B cell (primary cell): ENCODE measurements around the gene WWP2. TPM values are rescaled to one million over a fixed set of nuclear protein-coding genes. Genes with fewer than 3 reads are reported as not detected.

ENCODE experiments used
- ATAC-seq: fragments of 200-7000 bp; cut with Tn5 transposase; one replicate; pipeline ENCODE4 v1.10.0; 2021; ENCODE audit warnings: low read depth, mild to moderate bottlenecking, moderate number of reproducible peaks, moderate library complexity
- CTCF ChIA-PET: fragments of 350-600 bp; sonication (Branson Sonifier 250); formaldehyde crosslinking; loops from one replicate; lab custom pipeline; 2021; ENCODE audit warnings: antibody characterized with exemption, inconsistent platforms; lab: Charles Lee
- POLR2A ChIA-PET: fragments of 350-600 bp; sonication (Branson Sonifier 250); formaldehyde crosslinking; loops from one replicate; lab custom pipeline; 2021; ENCODE audit warnings: antibody characterized with exemption; lab: Charles Lee
- DNase-seq: peaks from one replicate; pipeline ENCODE4 v3.0.0; 2013
- H2AFZ ChIP-seq: 2 replicates; pipeline ENCODE4 v1.6.1; 2012; ENCODE audit warnings: mild to moderate bottlenecking, low read depth, low read length; ENCODE audit not compliant: insufficient read depth, poor library complexity, severe bottlenecking
- H3K27ac ChIP-seq, 2 donors: 1 replicate in 1 of 2; 2 replicates in 1 of 2; pipeline ENCODE4 v1.5.1; 2012 to 2013; ENCODE audit warnings: low read length in 2 of 2, mild to moderate bottlenecking in 2 of 2, moderate library complexity in 1 of 2
- H3K27me3 ChIP-seq, 4 experiments: fragments of 200-600 bp in 1 of 4; sonication (generic) in 1 of 4; replicated peaks in 1 of 4; 1 replicate in 2 of 4; 2 replicates in 2 of 4; pipeline versions ENCODE4 v1.6.1 to v1.7.0; 2013 to 2016; ENCODE audit warnings: low read length in 3 of 4, mild to moderate bottlenecking in 2 of 4, mixed read lengths in 1 of 4, moderate library complexity in 1 of 4; ENCODE audit not compliant: insufficient read depth in 4 of 4, control insufficient read depth in 3 of 4; ENCODE audit errors: control extremely low read depth in 1 of 4
- H3K36me3 ChIP-seq, 2 experiments: replicated peaks in 1 of 2; 1 replicate in 1 of 2; 2 replicates in 1 of 2; pipeline versions ENCODE4 v1.6.1 to v1.7.1; 2013; ENCODE audit warnings: low read length in 1 of 2; ENCODE audit not compliant: insufficient read depth in 2 of 2, control insufficient read depth in 1 of 2; ENCODE audit errors: control extremely low read depth in 1 of 2, extremely low read depth in 1 of 2
- H3K4me1 ChIP-seq, 2 donors: fragments of 200-600 bp in 1 of 2; sonication (generic) in 1 of 2; 1 replicate in 1 of 2; 2 replicates in 1 of 2; pipeline versions ENCODE4 v1.5.1 to v1.6.1; 2013 to 2017; ENCODE audit warnings: low read length in 2 of 2; ENCODE audit not compliant: control insufficient read depth in 2 of 2, insufficient read depth in 2 of 2
- H3K4me2 ChIP-seq: replicated peaks from 2 replicates; pipeline ENCODE3; 2012; ENCODE audit warnings: mild to moderate bottlenecking, low read depth, low read length; ENCODE audit not compliant: poor library complexity, severe bottlenecking
- H3K4me3 ChIP-seq, 5 experiments: fragments of 200-600 bp in 1 of 5; sonication (generic) in 1 of 5; 1 replicate in 3 of 5; 2 replicates in 2 of 5; pipeline versions ENCODE4 v1.5.1 to v1.7.0; 2011 to 2016; ENCODE audit warnings: low read length in 4 of 5, mild to moderate bottlenecking in 4 of 5, low read depth in 2 of 5, control low read depth in 1 of 5, moderate library complexity in 1 of 5; ENCODE audit not compliant: insufficient read depth in 1 of 5; ENCODE audit errors: control extremely low read depth in 1 of 5, extremely low read depth in 1 of 5
- H3K79me2 ChIP-seq: fragments of 200-600 bp; sonication (generic); one replicate; pipeline ENCODE4 v1.6.0; 2016; ENCODE audit warnings: low read length; ENCODE audit not compliant: control insufficient read depth, insufficient read depth
- H3K9ac ChIP-seq: fragments of 200-600 bp; sonication (generic); 2 replicates; pipeline ENCODE4 v1.6.1; 2017; ENCODE audit warnings: mild to moderate bottlenecking, low read length, moderate library complexity
- H3K9me3 ChIP-seq, 3 donors: one replicate each; pipeline versions ENCODE4 v1.6.1 to v1.7.1; 2013; ENCODE audit warnings: low read length in 2 of 3; ENCODE audit not compliant: control insufficient read depth in 2 of 3, insufficient read depth in 1 of 3; ENCODE audit errors: control extremely low read depth in 1 of 3
- H4K20me1 ChIP-seq: 2 replicates; pipeline ENCODE4 v1.6.0; 2012; ENCODE audit warnings: mild to moderate bottlenecking, low read length; ENCODE audit not compliant: insufficient read depth, control insufficient read depth, poor library complexity, severe bottlenecking
- H3K27ac Mint-ChIP-seq: one replicate; pipeline ENCODE4 v1.8.0; 2021; ENCODE audit warnings: mixed read lengths
- H3K27me3 Mint-ChIP-seq: one replicate; pipeline ENCODE4 v1.8.0; 2021; ENCODE audit warnings: mixed read lengths
- H3K4me1 Mint-ChIP-seq: one replicate; pipeline ENCODE4 v1.8.0; 2021; ENCODE audit warnings: mixed read lengths
- H3K4me3 Mint-ChIP-seq: one replicate; pipeline ENCODE4 v1.8.0; 2021; ENCODE audit warnings: mixed read lengths
- H3K9me3 Mint-ChIP-seq: one replicate; pipeline ENCODE4 v1.8.0; 2022; ENCODE audit warnings: mixed read lengths; ENCODE audit not compliant: insufficient read depth
- CTCF ChIP-seq: fragments of 200-600 bp; IDR thresholded peaks from one replicate; pipeline ENCODE4 v1.8.0; 2022; ENCODE audit warnings: antibody characterized with exemption, mild to moderate bottlenecking
- EZH2 ChIP-seq: IDR thresholded peaks from 2 replicates; pipeline ENCODE4 v1.6.1; 2012; ENCODE audit warnings: borderline replicate concordance, low read depth, mild to moderate bottlenecking, moderate library complexity, low read length; ENCODE audit not compliant: insufficient read depth, poor library complexity, severe bottlenecking
- WGBS: methylation state at CpG from one replicate; pipeline ENCODE4 v1.1.5; 2013; ENCODE audit warnings: missing lambda C conversion rate; ENCODE audit not compliant: insufficient coverage; 5-methylcytosine and 5-hydroxymethylcytosine counted together
- intact Hi-C: fragments of 100-400 bp; cut with micrococcal nuclease; formaldehyde crosslinking; loops from one replicate; pipeline ENCODE4 v1.10.0; 2022
- polyA plus RNA-seq: library from polyadenylated mRNA; depleted of rRNA; stranded (reverse); fragments of >200 nt; gene quantifications from 2 replicates; pipeline ENCODE4 v1.2.3, GENCODE V29; 2012
- total RNA-seq, 2 donors: library from RNA; stranded (reverse); fragments of 120-200 nt in 1 of 2; gene quantifications; 1 replicate in 1 of 2; 2 replicates in 1 of 2; pipeline versions ENCODE4 v1.2.3 to v1.2.4, GENCODE V29; 2013 to 2022

WWP2 gene
- total and polyA plus RNA-seq, 2 donors (not counting 1 experiment from before 2014, with no cell fraction given) = 33.4 to 105 TPM

GRCh38 chr16:69929480-69929879 lies 167.3 kb downstream of the WWP2 start:
- ATAC-seq = no peak
- no peak for DNase-seq
- H3K4me1 ChIP-seq = no peaks in the 10 kb centered on the region
- H3K9me3 ChIP-seq = no peaks in the 10 kb centered on the region
- peaks cover 0 to 64% of the 10 kb centered on the region in 2 experiments for H3K36me3 ChIP-seq
- no peak overlapping the region for H3K4me2 ChIP-seq
- ChIA-PET CTCF (interaction anchor here (1.3 to 4.0 kb wide), 8 partner anchors 8 to 221 kb away, joined by 4 to 54 read pairs (median 9); no protein-coding TSS in a partner anchor), POLR2A (no interaction called here)
- Mint-ChIP-seq H3K9me3 (no peaks in the 10 kb centered on the region), H3K27ac (no peak overlapping the region), H3K4me3 (no peak overlapping the region), H3K4me1 (no peaks in the 10 kb centered on the region), H3K27me3 (no peaks in the 10 kb centered on the region)
- TF ChIP-seq EZH2 (no peak), CTCF (no peak)
- no peak overlapping the region for H3K4me3 ChIP-seq
- intact Hi-C loops = no loop called here
- no peak overlapping the region for H2AFZ ChIP-seq
- H3K27me3 ChIP-seq = no peaks in the 10 kb centered on the region
- no peak overlapping the region for H3K9ac ChIP-seq
- WGBS = 98% methylated on average over 9 of the region's 9 CpGs
- no peak overlapping the region for H3K27ac ChIP-seq
- no peaks in the 10 kb centered on the region for H4K20me1 ChIP-seq
- H3K79me2 ChIP-seq = no peaks in the 10 kb centered on the region

GRCh38 chr16:69930117-69930776 lies 168.1 kb downstream of the WWP2 start:
- Mint-ChIP-seq H3K9me3 (no peaks in the 10 kb centered on the region), H3K27me3 (no peaks in the 10 kb centered on the region), H3K4me1 (no peaks in the 10 kb centered on the region), H3K27ac (no peak overlapping the region), H3K4me3 (no peak overlapping the region)
- no peak overlapping the region for H3K4me2 ChIP-seq
- no peaks in the 10 kb centered on the region for H4K20me1 ChIP-seq
- ATAC-seq (peak; percentile 72), DNase-seq (peak; percentile 69)
- H2AFZ ChIP-seq = no peak overlapping the region
- intact Hi-C loops = no loop called here
- TF ChIP-seq EZH2 = no peak
- TF ChIP-seq CTCF = peak; percentile 82
- no peak overlapping the region for H3K9ac ChIP-seq
- no peaks in the 10 kb centered on the region for H3K27me3 ChIP-seq
- no peaks in the 10 kb centered on the region for H3K4me1 ChIP-seq
- WGBS = 66% methylated on average over 6 of the region's 12 CpGs
- H3K9me3 ChIP-seq = no peaks in the 10 kb centered on the region
- H3K36me3 ChIP-seq = peaks cover 0 to 70% of the 10 kb centered on the region in 2 experiments
- POLR2A ChIA-PET = no interaction called here
- no peak overlapping the region for H3K4me3 ChIP-seq
- no peak overlapping the region for H3K27ac ChIP-seq
- no peaks in the 10 kb centered on the region for H3K79me2 ChIP-seq
- CTCF ChIA-PET = interaction anchor here (0.7 to 4.0 kb wide), 21 partner anchors 8 to 534 kb away, joined by 3 to 54 read pairs (median 4); partner anchors contain the start of gene NOB1
